Kasumi-1 (cell line): Measurements from ENCODE around the gene FOXO6.

Source experiments
- DNase-seq, 2 experiments: peaks; one replicate each; lab custom pipeline; 2025; lab: John Stamatoyannopoulos, UW

FOXO6 gene

DNA sequence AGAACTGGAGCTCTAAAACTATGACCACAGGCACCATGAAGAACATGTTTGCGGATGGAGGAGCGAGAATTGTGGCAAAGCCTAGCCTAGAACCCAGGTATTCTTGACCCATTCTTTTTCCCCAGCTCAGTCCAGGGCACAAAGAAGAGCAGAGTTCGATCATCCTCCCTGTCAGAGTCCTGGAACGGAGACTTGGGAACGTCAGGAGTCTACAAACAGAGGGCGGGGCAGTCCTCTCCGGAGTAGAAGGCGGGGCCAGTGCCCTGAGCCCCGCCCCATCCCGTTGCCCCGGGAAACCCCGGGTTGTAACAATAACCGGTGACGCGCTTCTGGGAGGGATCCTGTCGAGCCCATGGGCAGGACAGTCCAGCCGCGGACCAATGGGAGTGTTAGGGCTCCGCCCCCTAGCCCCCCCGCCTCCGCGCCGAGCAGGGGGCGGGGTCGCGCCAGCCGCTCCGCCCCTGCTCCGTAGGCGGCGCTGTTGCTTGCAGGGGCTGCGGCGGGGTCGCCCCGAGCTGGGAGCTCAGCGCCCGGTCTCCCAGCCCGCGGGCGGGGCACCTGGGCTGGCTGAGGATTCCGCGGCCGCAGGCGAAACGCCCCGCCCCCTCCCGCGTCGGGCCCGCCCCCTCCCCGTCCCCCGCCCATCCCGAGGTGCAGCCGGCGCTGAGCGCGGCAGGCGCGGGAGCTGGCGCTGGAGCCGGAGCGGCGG is at the start of gene FOXO6:
Gene FOXO6 (plus strand): TSS at position 649 of the 709 bp plus-strand sequence.
- peak; percentile 94 to 96 for DNase-seq

DNA sequence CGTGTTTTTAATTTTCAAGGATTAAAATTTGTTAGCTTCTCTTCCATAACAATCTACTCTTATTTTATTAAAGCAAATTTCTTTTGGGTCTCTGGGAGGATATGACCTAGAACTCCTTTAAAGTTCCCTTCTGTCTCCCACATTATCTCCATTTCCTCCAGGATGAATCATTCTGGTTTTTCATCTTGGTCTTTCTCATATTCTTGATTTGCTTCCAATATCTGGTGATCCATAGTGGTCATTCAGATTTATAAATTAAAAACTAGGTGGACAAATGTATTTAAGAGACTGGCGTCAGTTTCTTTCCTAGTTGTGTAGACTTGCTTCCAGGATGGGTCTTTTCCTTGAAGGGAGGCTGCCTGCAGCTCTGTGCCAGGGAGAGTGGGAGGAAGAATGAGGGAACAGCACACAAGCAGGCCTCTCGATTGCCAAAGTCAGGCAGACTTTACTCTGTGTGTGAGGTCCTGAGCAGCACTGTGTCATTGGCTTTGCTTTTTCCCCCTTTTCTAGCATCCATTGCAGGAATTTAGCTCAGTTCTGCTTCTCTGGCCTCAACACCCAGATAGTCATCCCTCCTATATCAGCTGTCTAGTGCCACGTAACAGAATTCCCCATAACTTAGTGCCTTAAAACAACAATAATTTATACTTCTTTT is 48.1 kb upstream of the FOXO6 start:
- DNase-seq, result no peak

DNA sequence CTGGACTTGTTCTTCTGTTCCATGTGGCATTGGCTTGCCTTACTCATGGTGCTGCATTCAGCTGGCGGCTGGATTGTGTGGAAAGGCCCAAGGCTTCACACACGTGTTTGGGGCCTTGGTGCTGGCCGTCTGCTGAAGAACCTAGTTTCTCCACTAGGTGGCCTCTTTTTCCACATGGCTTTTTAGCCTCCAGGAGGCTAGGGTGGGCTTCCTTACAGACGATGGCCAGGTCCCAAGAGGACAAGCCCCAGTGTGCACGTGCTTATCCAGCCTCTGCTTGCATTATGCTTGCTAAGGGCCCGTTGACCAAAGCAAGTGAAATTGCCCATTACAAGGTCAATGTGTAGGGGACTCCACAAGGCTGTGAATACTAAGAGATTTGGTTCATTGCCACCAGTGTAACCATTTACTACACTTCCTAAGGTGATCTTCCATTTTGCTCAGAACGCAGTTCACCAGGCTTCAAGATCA is 47.5 kb upstream of the FOXO6 start:
- peak; percentile 36 to 63 for DNase-seq

DNA sequence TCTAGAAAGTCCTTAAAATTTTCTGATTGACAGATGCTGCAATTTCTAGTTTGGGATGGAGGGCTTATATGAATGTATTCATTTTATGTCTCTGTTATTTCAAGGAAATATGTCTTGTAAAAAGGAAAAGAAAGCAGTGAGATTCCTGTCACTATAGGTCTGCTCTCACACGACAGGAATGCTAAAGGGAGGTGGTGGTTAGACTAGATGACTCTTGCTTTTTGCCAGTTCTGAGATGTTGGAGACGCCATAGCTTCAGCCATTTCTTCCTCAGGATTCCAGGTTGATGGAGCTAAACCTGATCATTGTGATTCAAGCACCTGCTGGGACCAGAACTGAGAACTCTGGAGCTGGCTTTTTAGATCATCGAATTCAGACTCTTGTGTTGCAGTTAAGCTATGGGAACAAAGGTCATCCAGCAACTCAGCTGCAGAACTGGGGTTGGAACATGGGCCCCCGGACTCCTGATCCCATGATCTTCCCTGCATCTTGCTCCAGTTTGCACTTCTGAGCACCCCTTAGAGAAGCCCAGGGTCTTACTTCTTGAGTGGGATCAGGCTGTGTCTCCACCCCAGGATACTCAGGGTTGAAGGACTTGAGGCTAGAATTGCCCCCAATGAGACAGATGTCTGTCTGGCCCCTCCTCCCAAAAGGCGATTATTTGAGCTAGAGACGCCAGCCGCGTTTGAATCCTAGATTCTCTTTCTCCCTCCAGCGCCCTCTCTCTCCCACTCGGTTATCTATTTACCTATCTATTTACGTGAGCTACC is 46.7 kb upstream of the FOXO6 start:
- DNase-seq, result no peak

DNA sequence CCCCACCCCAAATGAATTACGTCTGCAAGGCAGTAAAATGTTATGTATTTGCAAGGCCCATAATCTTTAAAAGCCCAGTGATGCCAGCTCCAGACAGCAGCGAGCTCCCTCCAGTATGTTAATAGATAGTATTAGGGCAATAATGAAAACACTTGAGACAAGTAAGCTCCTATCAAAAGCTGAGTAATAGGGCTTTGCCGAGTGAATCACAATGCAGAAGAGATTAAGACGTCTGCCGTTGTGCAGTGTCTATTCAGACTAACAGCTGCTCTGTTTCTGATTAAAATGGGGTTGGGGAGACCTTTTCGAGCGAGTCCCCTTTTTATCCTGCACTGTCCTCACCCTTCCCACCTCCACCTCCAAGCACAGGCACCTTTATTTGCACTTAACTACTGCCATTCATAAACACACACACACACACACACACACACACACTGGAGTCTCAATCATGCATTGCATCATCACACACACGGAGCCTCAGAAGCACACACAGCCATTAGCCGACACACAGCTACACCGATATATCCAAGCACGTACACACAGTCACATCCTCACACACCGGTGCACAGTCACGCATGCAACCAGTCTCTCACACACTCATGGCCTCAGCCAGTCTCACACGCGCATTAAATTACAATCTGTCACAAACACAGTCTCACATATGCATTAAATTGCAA is 46.0 kb upstream of the FOXO6 start:
- DNase-seq, result no peak

DNA sequence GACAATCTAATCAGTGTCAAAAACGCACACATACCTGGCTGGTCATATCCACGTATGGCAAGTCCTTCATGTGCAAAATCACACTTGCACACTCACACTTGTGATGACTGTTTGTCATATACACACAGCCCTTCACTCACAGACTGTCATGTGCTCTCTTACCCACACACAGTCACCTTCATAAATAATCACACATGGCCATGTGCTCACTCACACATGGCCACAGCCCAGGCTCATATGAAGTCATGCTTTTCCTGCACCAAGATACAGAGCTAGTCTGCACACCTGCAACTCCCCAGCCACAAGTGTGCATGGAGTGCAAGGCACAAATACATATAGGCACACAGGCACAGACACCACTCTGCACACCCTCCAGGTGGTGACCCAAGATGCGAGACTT is 45.4 kb upstream of the FOXO6 start:
- no peak for DNase-seq

DNA sequence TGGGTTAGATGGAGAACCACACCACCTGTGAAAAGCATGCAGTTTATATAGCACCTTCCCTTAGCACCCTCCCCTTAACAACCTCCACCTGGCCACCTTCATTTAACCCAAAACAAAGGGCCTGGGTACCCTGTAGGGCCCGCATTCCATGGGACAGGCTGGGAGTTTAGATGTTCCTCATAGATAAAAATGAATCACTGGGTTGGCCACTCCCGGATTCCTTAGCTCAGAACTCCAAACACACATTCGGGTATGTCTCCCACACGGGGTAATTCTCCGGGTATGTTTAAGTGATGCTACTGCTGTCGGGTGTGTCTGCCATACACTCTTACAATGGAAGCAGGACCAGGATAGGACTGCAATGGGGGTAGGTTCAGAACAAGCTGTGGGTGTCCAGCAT is 43.9 kb upstream of the FOXO6 start:
- no peak for DNase-seq

DNA sequence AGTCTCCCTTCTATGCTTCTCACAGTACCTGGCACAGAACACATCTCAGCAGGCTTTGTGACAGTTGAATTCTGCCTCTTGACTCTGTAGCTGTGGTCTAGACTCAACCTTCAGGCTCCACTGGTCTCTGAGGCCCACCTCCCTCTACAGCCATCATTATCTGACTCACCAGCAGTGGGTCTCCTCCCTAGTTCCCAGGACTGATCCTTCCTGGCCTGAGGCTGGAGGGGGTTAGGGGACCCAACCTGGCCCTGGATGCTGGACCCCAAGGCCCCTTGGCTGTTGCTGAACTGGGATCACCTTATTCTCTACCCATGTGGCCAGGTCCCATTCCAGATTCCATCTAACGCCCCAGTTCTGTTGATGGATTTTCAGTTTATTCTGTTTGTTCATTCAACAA is 43.1 kb upstream of the FOXO6 start:
- no peak for DNase-seq

DNA sequence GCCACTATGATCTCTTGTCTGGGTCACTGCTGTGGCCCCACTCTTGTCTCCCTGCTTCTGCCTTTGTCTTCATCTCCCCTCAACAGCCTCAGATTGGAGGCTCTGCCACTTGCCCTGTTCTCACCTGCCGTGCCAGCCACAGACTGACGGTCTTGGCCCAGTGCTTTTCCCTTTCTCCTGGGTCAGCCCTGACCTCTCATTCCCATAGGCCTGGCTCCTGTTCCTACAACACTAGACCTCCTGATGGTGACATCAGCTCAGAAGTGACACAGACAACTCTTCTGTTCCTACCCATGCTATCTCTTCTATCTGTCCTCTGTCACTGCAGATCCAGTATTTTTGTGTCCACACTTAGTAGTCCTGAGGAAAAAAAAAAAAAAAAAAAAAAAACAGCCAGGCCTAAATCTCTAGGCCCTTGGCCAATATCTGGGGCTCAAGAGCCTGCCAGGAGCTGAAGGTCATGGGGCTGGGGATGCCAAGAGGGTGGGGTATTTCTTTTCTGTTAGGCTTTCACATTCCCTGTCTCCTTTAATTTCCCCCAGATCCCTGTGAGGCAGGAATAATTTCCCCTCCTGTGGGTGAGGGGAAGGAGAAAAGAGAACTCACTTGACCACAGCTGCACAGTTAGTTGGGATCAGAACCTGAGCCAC is 42.0 kb upstream of the FOXO6 start:
- DNase-seq, result no peak

DNA sequence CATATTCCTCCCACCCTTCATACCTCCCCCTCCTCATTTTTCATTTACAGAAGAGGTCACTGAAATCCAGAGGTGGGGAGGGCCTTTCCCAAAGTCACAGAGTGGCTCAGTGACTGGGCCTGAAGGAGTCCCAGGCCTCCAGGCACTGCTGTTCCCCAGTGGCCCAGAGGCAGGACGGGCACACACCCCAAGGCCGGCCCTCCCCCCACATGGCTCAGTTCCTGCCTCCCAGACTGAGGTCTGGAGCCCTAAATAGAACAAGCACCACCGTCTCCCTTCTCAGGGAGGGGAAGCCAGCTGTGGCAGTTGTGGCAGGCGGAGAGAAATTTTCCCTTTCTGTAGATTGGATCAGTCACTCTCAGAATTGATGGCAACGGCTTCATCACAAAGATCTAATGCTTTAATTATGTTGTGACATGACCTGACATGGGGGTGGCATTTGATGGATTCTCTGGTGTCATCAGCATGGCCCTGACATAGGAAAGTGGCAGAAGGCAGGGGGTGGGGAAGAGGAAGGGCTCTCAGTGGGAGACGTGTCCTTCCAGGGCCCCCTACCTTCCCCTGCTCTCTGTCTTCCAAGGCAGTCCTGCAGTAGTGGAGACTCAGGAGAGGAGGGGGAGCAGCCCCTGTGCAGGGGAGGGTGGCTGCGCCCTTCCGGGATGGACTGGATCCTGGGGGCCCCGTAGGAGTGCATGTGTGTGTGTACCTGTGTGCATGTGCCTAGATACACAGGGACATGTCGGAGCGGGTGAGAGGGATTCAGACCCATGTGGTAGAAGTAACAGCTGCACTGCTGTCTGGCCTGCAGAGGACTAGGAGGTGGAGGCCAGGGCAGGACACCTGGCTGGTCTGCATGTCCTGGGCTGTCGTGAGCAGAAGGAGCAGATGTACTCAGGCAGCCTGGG is 41.2 kb upstream of the FOXO6 start:
- peak; percentile 57 to 81 for DNase-seq

DNA sequence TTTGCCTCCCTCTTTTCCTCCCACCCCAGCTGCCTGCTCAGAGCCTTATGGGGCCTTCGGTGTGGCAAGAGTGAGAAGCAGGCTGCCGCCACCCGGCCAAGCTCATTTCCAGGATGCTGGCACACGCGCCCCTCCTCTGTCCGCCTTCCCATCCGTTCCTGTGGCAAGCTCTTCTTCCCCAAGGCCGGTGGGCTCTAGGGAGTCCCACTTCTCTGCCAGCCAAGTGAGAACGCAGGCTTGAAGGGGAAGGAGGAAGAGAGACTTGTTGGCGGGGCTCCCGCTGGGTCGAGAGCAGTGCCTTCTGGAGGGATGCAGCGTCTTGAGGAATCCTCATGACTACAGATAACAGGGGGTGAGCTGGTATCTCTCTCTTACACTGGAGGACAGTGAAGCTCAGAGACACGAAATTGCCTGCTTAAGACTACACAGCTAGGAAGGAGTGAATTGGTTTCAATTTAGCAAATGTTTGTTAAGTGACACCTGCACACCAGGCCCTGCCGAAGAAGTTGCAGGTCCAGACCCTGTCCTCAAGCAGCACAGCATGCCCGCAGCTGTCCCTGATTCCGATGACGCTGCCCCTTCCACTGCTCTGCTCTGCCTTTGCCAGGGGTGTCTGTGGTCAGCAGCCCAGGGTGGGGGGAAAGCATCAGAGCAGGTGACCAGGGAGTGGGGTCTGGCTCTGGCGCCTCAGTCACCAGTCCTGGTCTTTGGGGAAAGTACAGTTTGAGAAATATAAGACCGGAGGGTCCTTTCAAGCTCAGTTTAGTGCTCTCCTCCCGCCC is 40.1 kb upstream of the FOXO6 start:
- DNase-seq, result peak in 1 of 2 experiments; percentile 23

DNA sequence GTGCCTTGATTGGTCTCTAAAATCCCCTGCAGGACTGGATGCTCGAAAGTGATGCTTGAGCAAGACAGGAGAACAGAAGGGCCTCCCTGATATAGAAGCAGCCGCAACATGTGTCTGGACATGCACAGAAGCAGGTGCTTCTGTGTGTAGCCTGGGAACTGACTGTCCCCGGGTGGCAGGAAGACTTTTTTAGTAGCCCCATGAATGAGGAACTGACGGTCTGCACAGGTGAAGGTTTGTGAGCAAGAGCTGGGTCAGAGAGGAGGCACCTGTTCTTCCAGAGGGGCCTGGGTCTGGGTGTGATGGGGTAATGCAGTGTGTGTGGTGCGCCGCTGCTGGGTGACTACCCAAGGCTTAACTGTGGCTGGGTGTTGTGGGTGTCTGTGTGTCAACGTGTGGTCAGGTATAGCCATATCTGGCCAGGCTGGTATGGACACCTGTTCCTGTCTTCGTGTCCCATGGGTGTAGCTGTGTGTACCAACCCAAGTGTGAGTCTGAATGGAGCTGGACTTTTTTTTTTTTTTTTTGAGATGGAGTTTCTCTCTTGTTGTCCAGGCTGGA is 39.1 kb upstream of the FOXO6 start:
- no peak for DNase-seq

DNA sequence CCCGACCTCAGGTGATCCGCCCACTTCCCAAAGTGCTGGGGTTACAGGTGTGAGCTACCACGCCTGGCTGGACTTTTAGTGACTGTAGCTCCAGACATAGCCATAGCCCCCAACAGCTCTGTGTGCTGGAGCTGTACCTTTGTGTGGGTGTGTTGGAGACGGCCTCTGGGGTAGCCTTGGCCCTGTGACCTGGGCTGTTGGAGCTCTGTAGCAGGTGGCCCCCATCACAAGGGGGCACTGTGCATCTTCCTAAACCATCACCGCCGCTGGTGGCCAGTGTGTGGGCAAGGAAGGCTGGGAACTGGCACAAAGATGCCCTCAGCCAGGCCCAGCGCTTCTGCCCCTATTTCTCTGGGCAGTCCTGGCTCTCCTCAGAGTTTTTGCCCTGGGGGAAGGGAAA is 38.4 kb upstream of the FOXO6 start:
- DNase-seq, result peak in 1 of 2 experiments; percentile 12

DNA sequence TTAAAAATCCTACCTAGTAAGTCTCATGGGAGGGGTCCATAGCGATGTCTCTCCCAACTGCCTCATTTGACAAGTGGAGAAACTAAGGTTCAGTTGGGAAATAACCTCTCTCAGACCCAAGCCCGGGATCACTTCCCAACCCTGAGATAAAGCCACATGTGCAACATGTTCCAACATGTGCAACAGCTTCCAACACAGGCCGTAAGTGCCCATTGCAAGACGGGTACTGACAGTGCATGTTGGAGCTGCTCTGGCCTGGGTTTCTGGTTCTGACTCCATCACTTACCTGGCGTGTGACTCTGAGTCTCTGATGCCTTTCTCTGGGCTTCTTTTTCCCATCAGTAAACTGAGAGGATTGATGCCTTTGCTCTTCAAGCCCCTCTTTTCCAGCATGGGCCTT is 38.0 kb upstream of the FOXO6 start:
- no peak for DNase-seq

DNA sequence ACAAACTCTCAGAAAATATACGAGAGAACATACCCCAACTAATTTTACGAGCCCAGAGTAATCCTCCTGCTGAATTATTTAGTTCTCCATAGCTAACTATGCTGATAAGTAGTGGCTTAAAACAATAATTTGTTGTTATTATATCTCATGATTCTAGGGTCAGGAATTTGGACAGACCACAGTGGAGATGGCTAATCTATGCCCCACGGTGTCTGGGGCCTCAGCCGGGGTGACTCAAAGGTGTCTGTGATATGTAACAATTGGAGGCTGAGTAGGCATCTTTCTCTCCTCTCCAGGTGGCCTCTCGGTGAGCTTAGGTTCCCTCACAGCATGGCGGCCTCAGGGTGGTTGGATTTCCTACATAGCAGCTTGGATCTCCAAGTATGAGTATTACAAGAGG is 35.4 kb upstream of the FOXO6 start:
- no peak for DNase-seq

DNA sequence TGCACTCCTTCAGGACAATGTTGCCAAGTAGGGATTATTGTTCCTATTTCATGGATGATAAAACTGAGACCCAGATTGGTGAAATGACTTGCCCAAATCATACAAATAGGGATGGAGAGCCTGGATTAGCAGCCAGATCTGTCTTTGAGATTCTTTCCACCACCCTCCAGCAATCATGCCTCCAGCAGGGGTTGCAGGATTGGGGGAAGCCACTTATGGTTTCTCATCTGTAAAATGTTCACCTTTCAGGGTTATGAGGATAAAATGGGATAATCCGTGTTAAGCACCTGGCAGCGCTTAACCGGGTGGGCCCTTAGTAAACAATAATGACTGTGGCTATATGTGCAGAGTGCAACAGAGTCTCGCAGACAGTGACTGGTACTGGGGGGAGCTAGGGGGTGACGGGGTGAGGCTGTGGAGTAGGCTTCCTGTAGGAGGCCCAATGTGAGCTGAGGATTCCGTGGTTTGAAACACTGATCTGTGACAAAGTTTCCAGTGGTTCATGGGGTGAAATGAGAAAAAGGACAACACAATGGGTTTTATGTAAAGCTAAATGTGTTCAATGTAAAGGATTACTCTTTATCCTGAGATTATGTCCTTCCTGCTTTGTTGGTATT is 33.7 kb upstream of the FOXO6 start:
- DNase-seq, result no peak

DNA sequence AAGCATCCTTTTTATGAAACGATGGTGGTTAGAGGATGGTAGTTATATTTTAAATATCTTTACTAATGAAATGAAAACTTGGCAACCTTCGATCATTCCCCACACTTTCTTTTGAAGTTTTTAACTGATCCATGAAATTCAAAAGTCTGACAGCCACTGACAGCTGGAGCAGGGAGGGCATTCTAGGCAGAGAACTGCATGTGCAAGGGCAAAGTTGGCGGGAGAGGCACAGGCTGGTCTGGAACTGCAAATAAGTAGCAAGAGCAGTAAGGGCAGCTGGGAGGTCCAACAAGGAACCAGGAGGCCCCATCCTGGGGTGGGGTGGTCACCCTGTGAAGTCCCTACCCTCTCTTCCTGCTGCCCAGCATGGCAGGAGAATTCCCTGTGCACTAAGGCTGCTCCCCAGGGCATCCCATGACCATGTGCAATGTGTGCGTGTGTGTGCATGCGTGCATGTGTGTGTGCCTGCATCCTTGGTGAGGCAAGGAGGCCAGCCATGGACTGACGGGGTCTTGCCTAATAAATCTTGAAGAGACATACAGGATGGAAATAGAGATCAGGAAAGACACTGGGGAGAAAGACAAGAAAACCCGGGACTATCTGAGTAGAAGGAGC is 33.1 kb upstream of the FOXO6 start:
- DNase-seq, result no peak

DNA sequence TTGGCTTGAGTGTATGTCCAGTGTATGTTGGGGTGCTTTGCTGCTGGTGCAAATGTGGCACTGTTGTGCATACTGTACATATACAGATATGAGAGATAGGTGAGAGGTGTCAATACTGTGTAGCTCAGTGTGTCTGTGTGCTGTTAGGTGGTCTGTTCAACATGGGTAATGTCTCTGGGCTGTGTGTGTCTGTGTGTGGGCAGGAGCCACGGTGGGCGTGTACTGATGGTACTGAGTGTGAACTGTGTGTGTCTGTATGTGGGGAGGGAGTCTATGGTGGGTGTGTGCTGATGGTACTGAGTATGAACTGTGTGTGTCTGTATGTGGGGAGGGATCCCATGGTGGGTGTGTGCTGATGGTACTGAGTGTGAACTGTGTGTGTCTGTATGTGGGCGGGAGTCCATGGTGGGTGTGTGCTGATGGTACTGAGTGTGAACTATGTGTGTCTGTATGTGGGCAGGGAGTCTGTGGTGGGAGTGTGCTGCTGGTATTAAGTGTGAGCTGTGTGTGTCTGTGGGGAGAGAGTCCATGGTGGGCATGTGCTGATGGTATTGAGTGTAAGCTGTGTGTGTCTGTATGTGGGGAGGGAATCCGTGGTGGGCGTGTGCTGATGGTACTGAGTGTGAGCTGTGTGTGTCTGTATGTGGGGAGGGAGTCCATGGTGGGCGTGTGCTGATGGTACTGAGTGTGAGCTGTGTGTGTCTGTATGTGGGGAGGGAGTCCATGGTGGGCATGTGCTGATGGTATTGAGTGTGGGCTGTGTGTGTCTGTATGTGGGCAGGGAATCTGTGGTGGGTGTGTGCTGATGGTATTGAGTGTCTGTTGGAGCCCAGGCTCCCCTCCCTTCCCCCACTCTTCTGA is 32.2 kb upstream of the FOXO6 start:
- DNase-seq, result no peak
